Motor neuron (in vitro differentiated cells): Measurements from ENCODE around the gene TUBGCP2. TPM values are rescaled to one million over a fixed set of nuclear protein-coding genes. Genes with fewer than 3 reads are reported as not detected.

Experiments
- ATAC-seq, 8 experiments: fragments of 200-7000 bp; cut with Tn5 transposase; replicated peaks in 6 of 8; 2 replicates each; pipeline ENCODE4 v1.8.0; 2021; ENCODE audit warnings: mild to moderate bottlenecking in 8 of 8, moderate library complexity in 8 of 8
- H3K27ac ChIP-seq, 2 donors: fragments of 250-450 bp; sonication (Bioruptor Pico); 2 replicates each; pipeline ENCODE4 v1.9.0; 2021; ENCODE audit warnings: antibody characterized with exemption in 2 of 2, mild to moderate bottlenecking in 2 of 2, moderate library complexity in 1 of 2
- H3K4me1 ChIP-seq, 2 donors: fragments of 250-450 bp; sonication (Bioruptor Pico); replicated peaks in 1 of 2; 2 replicates each; pipeline ENCODE4 v1.6.1; 2021; ENCODE audit warnings: antibody characterized with exemption in 2 of 2, mild to moderate bottlenecking in 2 of 2, moderate library complexity in 1 of 2
- H3K4me3 ChIP-seq, 5 donors: fragments of 250-450 bp; sonication (Bioruptor Pico); 2 replicates each; pipeline ENCODE4 v1.9.0; 2021; ENCODE audit warnings: antibody characterized with exemption in 5 of 5, mild to moderate bottlenecking in 5 of 5, moderate library complexity in 4 of 5
- WGBS, 10 experiments: fragments of 450-650 bp; shearing (Covaris generic); methylation state at CpG; one replicate each; pipeline ENCODE4 v1.0.0; 2022; 5-methylcytosine and 5-hydroxymethylcytosine counted together
- in situ Hi-C, 9 experiments: fragments of 400-800 bp; cut with MboI; loops; one replicate each; pipeline ENCODE4 v1.15.0; 2021; ENCODE audit warnings: low sequenced_read_pairs in 9 of 9, low pct_unique_long_range_greater_than_20kb in 2 of 9; ENCODE audit not compliant: unreplicated experiment in 9 of 9
- total RNA-seq, 8 experiments: library from RNA; unstranded; fragments of 300-600 nt; gene quantifications; 2 replicates each; pipeline versions ENCODE4 v1.2.3 to v1.2.4, GENCODE V29; 2022

The TUBGCP2 gene
- total RNA-seq, 8 experiments from 2014 or later, result 28.4 to 50.5 (median 37.4) TPM

DNA sequence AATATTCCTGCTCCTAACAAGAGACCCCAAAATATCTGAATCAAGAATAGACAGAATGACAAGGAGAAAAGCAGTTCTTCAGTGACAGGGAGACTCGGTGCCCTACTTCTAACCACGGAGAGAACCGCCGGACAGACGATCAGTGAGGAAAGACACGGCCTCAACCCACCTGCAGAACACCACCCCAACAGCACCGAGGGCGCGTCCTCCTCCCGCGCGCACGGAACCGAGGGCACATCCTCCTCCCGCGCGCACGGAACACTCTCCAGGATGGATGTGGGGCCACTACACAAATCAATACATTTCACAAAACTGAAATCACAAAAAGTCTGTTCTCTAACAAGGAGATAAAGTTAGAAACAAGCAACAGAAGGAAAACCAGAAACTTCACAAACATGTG is 22.3 kb downstream of the TUBGCP2 start:
- in situ Hi-C loops, result loop anchor here in 1 of 9 experiments (25.0 kb wide), 1 partner anchor 349 kb away; the partner anchor contains the start of gene CFAP46
- ATAC-seq, result no peak
- Histone ChIP-seq H3K4me1 (no peaks in the 10 kb centered on the region), H3K27ac (no peak overlapping the region), H3K4me3 (no peak overlapping the region)
- WGBS, 10 experiments, result 68 to 100% (median 88%) methylated on average over 2 to 16 of the region's 18 CpGs; no CpG with 5 or more reads in 3 of the 10 experiments

DNA sequence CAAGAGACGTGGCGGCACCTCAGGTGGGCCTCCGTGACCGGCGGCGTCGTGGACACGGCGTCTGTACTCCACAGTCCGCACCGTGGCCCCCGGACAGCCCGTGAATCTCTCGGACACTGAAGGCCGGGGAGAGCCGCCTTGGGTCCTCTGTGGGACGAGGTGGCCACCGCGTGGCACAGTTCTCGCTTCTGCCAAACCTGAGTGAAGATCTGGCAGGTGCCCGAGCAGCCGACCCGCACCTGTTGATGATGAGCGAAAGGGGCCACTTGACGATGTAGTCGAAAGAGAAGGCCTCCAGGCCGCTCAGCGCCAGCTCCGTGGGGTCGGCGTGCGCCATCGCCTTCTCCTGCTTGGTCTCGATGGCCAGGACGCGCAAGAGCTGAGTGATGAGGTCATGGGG is 23.5 kb downstream of the TUBGCP2 start:
- in situ Hi-C loops, result loop anchor here in 1 of 9 experiments (25.0 kb wide), 1 partner anchor 348 kb away; the partner anchor contains the start of gene CFAP46
- H3K27ac ChIP-seq, result no peak overlapping the region
- no peak for ATAC-seq
- no peak overlapping the region for H3K4me3 ChIP-seq
- WGBS, 10 experiments, result 95 to 100% (median 99%) methylated on average over 2 to 25 of the region's 36 CpGs; no CpG with 5 or more reads in 3 of the 10 experiments
- no peaks in the 10 kb centered on the region for H3K4me1 ChIP-seq

DNA sequence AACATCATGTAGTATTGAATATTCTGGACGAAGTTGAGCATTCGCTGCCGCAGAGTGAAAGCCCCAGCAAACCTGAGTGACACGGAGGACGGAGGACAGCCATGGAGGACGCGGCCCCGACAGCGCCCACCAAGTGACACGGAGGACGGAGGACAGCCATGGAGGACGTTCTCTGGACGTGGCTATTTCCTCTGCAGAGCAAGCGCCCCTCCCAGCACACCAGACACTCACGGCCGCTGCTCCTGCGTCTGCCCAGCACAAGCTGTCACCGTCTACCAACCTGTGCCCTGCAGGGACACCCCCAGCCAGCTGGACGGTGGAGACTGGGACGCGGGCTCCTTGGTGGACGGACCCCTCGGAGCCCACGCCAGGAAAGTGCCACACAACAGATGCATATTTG is 24.7 kb downstream of the TUBGCP2 start:
- Histone ChIP-seq H3K4me1 (peaks cover 3 to 10% of the 10 kb centered on the region in 2 donors), H3K27ac (no peak overlapping the region), H3K4me3 (no peak overlapping the region)
- WGBS, 10 experiments, result 90 to 100% (median 96%) methylated on average over 1 to 17 of the region's 24 CpGs; no CpG with 5 or more reads in 5 of the 10 experiments
- in situ Hi-C loops, result loop anchor here in 1 of 9 experiments (25.0 kb wide), 1 partner anchor 347 kb away; the partner anchor contains the start of gene CFAP46
- ATAC-seq, result no peak

DNA sequence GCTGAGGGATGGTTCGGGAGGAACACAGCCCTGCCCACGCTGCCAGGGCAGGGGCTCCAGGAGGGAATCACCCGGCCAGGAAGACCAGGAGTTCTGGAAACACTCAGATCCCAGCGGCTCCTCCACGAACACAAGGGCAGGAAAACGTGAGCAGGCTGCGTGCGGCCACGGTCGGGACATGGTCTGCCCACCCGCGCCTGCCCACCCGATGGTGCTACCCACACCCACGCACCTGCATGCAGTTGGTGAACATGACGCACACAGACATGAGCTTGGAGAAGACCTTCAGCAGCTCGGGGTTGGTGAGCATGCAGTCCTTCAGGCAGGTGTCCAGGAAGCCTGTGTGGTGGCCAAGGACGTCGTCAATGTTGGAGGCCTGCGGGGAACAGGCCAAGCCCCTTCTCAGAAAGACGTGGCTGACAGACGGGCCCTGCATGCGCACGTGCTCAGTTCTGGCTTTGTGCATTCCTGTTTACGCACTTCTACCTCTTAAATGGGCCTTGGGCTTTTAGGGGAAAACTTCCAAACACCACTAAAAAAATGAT is 25.8 kb downstream of the TUBGCP2 start:
- Histone ChIP-seq H3K4me1 (peaks cover 13 to 20% of the 10 kb centered on the region in 2 donors), H3K4me3 (no peak overlapping the region), H3K27ac (no peak overlapping the region)
- in situ Hi-C loops, result loop anchor here in 1 of 9 experiments (25.0 kb wide), 1 partner anchor 346 kb away; the partner anchor contains the start of gene CFAP46
- no peak for ATAC-seq
- whole genome bisulfite sequencing, 10 experiments, result 76 to 100% (median 88%) methylated on average over 1 to 11 of the region's 24 CpGs; no CpG with 5 or more reads in 4 of the 10 experiments

DNA sequence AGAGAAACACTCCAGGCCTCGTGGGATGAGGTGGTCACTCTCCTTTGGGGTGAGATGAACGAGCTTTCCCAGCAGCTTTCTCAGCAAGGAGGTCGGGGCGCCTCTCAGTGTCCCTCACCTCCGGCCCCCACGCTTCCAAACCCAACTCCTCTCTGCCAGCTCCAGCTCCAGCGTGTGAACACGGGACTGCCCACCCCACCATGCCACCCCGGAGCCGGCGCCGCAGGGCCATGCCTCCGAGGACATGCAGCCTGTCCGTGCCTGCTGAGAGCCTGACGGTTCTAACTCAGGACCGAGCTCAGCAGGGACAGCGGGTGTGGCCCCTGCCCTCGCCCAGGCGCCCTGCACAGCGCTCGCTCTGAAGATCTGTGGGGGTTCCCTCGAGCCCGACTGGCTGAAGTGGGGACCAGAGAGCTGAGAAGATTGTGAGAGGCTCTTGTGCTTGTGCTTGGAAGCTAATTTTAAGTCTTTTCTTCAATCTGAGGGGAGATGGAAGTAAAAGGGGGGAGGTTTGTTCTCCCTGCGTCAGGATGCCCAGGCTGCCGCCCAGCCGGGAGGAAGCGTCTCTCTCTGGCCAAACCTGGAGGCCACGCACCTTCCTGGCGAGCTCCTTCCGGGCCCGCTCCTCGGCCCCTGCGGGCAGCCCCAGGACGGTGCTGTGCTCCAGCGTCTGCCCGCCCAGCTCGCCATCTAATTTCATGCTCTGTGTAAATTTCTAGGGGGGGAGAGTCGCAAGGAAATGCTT is 26.9 kb downstream of the TUBGCP2 start:
- Histone ChIP-seq H3K4me1 (peaks cover 17 to 31% of the 10 kb centered on the region in 2 donors), H3K4me3 (no peak overlapping the region), H3K27ac (no peak overlapping the region)
- 60 to 100% (median 84%) methylated on average over 1 to 8 of the region's 38 CpGs; no CpG with 5 or more reads in 3 of the 10 experiments for WGBS, 10 experiments
- in situ Hi-C loops, result loop anchor here in 1 of 9 experiments (25.0 kb wide), 1 partner anchor 344 kb away; the partner anchor contains the start of gene CFAP46
- no peak for ATAC-seq

DNA sequence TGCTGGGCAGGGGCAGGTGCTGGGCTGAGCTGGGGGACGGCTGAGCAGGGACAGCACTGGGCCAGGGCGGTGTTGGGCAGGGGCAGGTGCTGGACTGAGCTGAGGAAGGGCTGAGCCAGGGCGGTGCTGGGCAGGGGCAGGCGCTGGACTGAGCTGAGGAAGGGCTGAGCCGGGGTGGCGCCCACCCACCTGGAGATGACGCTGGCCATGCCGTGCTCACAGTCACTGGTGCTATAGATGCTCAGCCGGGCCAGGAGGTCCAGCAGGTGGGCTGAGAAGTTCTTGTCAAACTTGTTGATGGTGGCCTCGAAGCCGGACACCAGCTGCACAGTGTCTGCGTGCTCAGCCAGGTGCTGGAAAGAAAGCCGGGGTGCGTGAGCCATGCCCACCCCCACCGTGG is 27.6 kb downstream of the TUBGCP2 start:
- ATAC-seq, result no peak
- Histone ChIP-seq H3K4me1 (peaks cover 18 to 38% of the 10 kb centered on the region in 2 donors), H3K27ac (no peak overlapping the region), H3K4me3 (no peak overlapping the region)
- in situ Hi-C loops, result loop anchor here in 1 of 9 experiments (25.0 kb wide), 1 partner anchor 344 kb away; the partner anchor contains the start of gene CFAP46
- 91 to 100% methylated on average over 3 to 11 of the region's 15 CpGs; no CpG with 5 or more reads in 8 of the 10 experiments for WGBS, 10 experiments

DNA sequence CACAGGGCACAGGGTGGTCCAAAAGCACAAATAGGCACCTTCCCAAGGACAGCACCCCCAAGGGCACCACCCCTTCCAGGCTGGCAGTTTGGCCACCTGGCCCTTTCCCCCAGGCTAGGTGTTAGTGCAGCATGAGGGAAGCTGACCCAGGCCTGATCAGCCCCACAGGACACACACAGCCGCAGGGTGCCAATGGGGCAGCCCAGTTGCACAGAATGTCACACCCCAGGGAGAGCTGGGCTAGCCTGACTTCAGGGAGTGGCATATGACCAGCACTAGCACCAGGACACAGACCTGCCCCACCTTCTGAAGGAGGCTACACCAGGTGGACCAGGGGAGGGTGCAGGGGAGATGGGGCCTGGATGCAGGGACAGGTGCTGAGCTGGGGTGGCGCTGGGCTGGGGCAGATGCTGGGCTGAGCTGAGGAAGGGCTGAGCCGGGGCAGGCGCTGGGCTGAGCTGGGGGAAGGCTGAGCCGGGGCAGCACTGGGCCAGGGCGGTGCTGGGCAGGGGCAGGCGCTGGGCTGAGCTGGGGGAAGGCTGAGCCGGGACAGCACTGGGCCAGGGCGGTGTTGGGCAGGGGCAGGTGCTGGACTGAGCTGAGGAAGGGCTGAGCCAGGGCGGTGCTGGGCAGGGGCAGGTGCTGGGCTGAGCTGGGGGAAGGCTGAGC is 28.1 kb downstream of the TUBGCP2 start:
- Histone ChIP-seq H3K4me1 (peaks cover 18 to 44% of the 10 kb centered on the region in 2 donors), H3K27ac (no peak overlapping the region), H3K4me3 (no peak overlapping the region)
- ATAC-seq, result no peak
- in situ Hi-C loops, result loop anchor here in 1 of 9 experiments (25.0 kb wide), 1 partner anchor 343 kb away; the partner anchor contains the start of gene CFAP46
- 100% methylated on average over 1 of the region's 10 CpGs; no CpG with 5 or more reads in 8 of the 10 experiments for WGBS, 10 experiments

DNA sequence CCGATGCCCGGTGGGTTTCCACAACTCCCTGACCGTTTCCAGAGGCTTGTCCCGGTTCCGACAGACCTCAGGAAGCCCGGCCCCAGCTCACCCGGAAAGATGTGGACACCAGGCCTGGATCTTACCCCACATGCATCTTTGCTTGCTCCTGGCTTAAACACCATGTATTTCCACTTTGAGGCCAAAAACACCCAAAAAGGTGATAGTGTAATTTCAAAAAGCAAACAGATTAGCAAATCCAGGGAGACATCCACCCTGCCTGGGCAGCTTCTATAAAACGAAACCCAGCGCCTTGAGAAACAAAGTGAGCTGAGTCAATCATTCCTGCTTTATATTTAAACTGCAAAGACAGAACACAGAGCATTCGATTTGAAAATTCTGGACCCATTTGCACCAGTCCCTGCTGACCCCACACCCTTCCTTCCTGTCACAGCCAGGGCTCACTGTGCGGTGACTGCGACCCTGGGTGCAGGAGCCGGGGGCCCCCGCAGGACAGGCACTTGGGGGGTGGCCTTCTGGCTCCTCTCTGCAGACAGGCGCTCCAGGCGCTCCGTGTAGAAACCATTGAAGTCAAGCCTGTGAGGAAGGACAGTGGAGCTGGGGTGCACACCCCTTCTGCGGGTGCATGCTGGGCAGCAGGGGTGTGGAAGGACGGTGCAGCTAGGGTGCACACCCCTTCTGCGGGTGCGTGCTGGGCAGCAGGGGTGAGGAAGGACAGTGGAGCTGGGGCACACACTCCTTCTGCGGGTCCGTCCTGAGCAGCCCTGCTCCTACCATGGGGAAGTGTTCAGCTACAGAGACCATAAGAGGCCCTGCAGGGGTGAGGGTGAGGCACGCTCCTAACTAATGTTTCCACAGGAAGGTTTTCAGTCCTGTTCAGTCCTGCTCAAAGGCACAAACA is 29.1 kb downstream of the TUBGCP2 start:
- WGBS, 10 experiments, result 84 to 95% (median 91%) methylated on average over 4 to 15 of the region's 24 CpGs; no CpG with 5 or more reads in 3 of the 10 experiments
- Histone ChIP-seq H3K4me1 (peaks cover 21 to 54% of the 10 kb centered on the region in 2 donors), H3K4me3 (no peak overlapping the region), H3K27ac (peak overlapping the region in 1 of 2 donors; percentile 78)
- in situ Hi-C loops, result loop anchor here in 1 of 9 experiments (25.0 kb wide), 1 partner anchor 342 kb away; the partner anchor contains the start of gene CFAP46
- ATAC-seq, result no peak

DNA sequence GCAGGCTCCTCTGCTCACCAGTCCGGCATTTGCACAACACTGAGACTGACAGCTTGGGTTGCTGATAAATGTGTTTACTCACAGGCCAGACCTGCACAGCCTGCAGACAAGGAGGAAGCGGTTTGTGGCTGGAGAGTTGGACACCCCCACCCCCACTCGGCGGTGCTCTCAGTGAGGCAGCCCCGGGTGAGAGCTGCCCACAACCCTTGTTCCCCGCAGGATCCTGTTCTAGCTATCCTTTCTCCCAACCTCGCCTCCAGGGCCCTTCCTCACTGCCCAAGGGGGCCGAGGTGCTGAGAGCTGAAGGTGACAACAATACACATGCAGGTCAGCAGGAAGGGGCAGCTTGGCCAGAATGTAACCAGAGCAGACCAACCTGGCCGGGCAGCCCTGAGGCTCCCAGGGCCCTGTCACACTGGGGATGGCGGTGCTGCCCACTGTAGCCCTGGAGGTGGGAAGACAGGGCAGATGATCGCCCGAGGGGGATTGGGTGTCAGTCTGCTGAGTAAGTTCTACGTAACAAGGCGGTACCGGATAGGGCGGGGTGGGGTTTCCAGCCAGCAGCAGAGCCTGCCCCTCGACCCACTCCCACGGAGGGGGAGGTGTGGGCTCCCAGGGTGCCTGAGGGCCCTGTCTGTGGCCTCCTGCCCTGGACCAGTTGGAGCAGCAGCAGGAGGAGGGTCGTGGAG is 30.0 kb downstream of the TUBGCP2 start:
- WGBS, 10 experiments, result 60 to 80% (median 73%) methylated on average over 1 to 5 of the region's 19 CpGs; no CpG with 5 or more reads in 5 of the 10 experiments

DNA sequence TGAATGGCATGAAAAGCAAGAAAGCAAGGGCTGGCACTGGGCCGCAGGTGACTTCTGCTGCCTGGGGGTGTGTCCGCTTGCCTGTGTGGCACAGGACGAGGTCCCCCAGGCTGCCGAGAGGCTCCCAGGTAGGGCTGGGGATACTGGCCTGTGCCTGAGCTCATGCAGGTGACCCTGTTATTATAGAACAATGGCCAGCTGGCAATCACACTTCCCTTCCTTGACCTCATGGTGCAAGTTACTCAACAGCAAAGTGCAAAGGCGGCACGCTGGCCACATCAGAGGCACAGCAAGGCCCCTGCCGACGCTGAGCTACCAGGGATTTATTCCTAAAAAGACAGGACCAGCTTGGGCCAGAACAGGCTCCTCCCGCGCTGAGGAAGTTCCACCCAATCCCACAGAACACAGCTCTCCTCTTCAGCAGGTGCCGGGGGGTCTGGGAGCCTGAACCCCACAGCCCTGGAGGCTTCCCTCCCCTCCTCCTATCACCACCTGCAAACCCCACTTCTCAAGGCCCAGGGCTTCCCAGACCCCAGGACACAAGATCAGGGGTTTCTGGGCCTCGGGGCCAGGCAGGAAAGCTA is 30.6 kb downstream of the TUBGCP2 start:
- in situ Hi-C loops, result loop anchor here in 1 of 9 experiments (25.0 kb wide), 1 partner anchor 341 kb away; the partner anchor contains the start of gene CFAP46
- Histone ChIP-seq H3K4me3 (no peak overlapping the region), H3K27ac (peak overlapping the region in 1 of 2 donors; percentile 78), H3K4me1 (peaks cover 21 to 54% of the 10 kb centered on the region in 2 donors)
- peak in 4 of 8 experiments; percentile 7 to 28 (median 18) for ATAC-seq
- WGBS, 10 experiments, result 91 to 100% (median 100%) methylated on average over 1 to 6 of the region's 12 CpGs; no CpG with 5 or more reads in 7 of the 10 experiments

More for the DNA sequence above, 30.0 kb downstream of the TUBGCP2 start:
- Histone ChIP-seq H3K4me1 (peaks cover 21 to 54% of the 10 kb centered on the region in 2 donors), H3K27ac (peak overlapping the region in 1 of 2 donors; percentile 78), H3K4me3 (no peak overlapping the region)
- in situ Hi-C loops, result loop anchor here in 1 of 9 experiments (25.0 kb wide), 1 partner anchor 341 kb away; the partner anchor contains the start of gene CFAP46
- ATAC-seq, result peak; percentile 56 to 87 (median 77)
